ENCODE data around the gene PPP1R1A.
A peak's percentile ranks its signal among the peaks of the same experiment; 100 is the strongest.

Gene PPP1R1A

GRCh38 chr12:54585243-54585642 lies 3.2 kb downstream of the PPP1R1A start:
- TF ChIP-seq CTCF (IDR thresholded peaks at IDR 0.05; ENCODE audit: low read depth, low read length) = no peak
- H3K4me3 ChIP-seq (ENCODE audit: low read depth, low read length) = no peak overlapping the region

GRCh38 chr12:54584128-54584527 lies 4.3 kb downstream of the PPP1R1A start:
- TF ChIP-seq CTCF (IDR thresholded peaks at IDR 0.05; ENCODE audit: low read depth, low read length) = no peak
- no peak overlapping the region for H3K4me3 ChIP-seq (ENCODE audit: low read depth, low read length)

- H3K4me3 ChIP-seq (ENCODE audit: low read depth, low read length) = no peak overlapping the region
- TF ChIP-seq CTCF (IDR thresholded peaks at IDR 0.05; ENCODE audit: low read depth, low read length) = no peak
These were observed 4.7 kb downstream of the PPP1R1A start for GRCh38 chr12:54583726-54584125.

GRCh38 chr12:54581412-54581811 lies 7.0 kb downstream of the PPP1R1A start:
- no peak for TF ChIP-seq CTCF (IDR thresholded peaks at IDR 0.05; ENCODE audit: low read depth, low read length)
- no peak overlapping the region for H3K4me3 ChIP-seq (ENCODE audit: low read depth, low read length)

GRCh38 chr12:54579696-54580333 lies 8.6 kb downstream of the PPP1R1A start:
- no peak overlapping the region for H3K4me3 ChIP-seq (ENCODE audit: low read depth, low read length)
- peak; percentile 100 for TF ChIP-seq CTCF (IDR thresholded peaks at IDR 0.05; ENCODE audit: low read depth, low read length)

- no peak overlapping the region for H3K4me3 ChIP-seq (ENCODE audit: low read depth, low read length)
- no peak for TF ChIP-seq CTCF (IDR thresholded peaks at IDR 0.05; ENCODE audit: low read depth, low read length)
These were observed 9.2 kb downstream of the PPP1R1A start for GRCh38 chr12:54579258-54579657.

- no peak overlapping the region for H3K4me3 ChIP-seq (ENCODE audit: low read depth, low read length)
- TF ChIP-seq CTCF (IDR thresholded peaks at IDR 0.05; ENCODE audit: low read depth, low read length) = no peak
These were observed 9.7 kb downstream of the PPP1R1A start for GRCh38 chr12:54578778-54579177.

Measured in WI38 (cell line).